HepG2 (cell line): ENCODE measurements around the gene TMEM218. TPM values are rescaled to one million over a fixed set of nuclear protein-coding genes. Genes with fewer than 3 reads are reported as not detected.

Experiments used
- ATAC-seq: fragments of 200-7000 bp; cut with Tn5 transposase; 3 replicates; pipeline ENCODE4 v1.9.1; 2020; ENCODE audit warnings: mild to moderate bottlenecking, moderate library complexity
- BruUV-seq: library from RNA; stranded (reverse); fragments of 400-500 nt; replicated peaks from 2 replicates; lab custom pipeline; 2021; lab: Mats Ljungman, UMichigan
- CTCF ChIA-PET: fragments of 300-600 bp; formaldehyde crosslinking; extraction: SDS; loops from one replicate; lab custom pipeline; 2021; ENCODE audit warnings: low total read pairs, inconsistent platforms, low intra/inter-chr PET ratio; lab: Yijun Ruan, JAX
- POLR2A ChIA-PET: fragments of 350-600 bp; sonication (Branson Sonifier 250); formaldehyde crosslinking; loops from one replicate; lab custom pipeline; 2020; ENCODE audit warnings: antibody characterized with exemption, inconsistent platforms; lab: Yijun Ruan, JAX
- DNase-seq: peaks from one replicate; pipeline ENCODE4 v3.0.0-alpha.2; 2015; ENCODE audit warnings: low spot score
- FAIRE-seq: peaks from 3 replicates; lab custom pipeline; 2011; peaks lifted over from hg19 to GRCh38; lab: Jason Lieb, UNC
- H2AFZ ChIP-seq: one replicate; pipeline ENCODE4 v1.6.1; 2011; ENCODE audit warnings: low read length, inconsistent platforms
- H3K27ac ChIP-seq: fragments of 300-600 bp; 3 replicates; pipeline ENCODE4 v1.8.0; 2011; ENCODE audit warnings: mixed run types, mild to moderate bottlenecking, mixed read lengths, low read length, inconsistent platforms; ENCODE audit not compliant: insufficient read depth; ENCODE audit errors: extremely low read length
- H3K27me3 ChIP-seq, 2 experiments: fragments of 200-600 bp in 1 of 2; 2 replicates in 1 of 2; 3 replicates in 1 of 2; pipeline versions ENCODE4 v1.6.0 to v1.8.0; 2011; ENCODE audit warnings: low read length in 2 of 2, mild to moderate bottlenecking in 2 of 2, moderate library complexity in 2 of 2, inconsistent platforms in 1 of 2; ENCODE audit not compliant: insufficient read depth in 2 of 2, control insufficient read depth in 1 of 2
- H3K36me3 ChIP-seq, 2 experiments: fragments of 200-600 bp in 1 of 2; replicated peaks in 1 of 2; 2 replicates in 1 of 2; 3 replicates in 1 of 2; pipeline versions ENCODE4 v1.5.1 to v1.8.0; 2011; ENCODE audit warnings: low read length in 2 of 2, inconsistent platforms in 1 of 2; ENCODE audit not compliant: insufficient read depth in 2 of 2, control insufficient read depth in 1 of 2
- H3K4me1 ChIP-seq: 2 replicates; pipeline ENCODE4 v1.5.1; 2012; ENCODE audit warnings: low read length, inconsistent platforms; ENCODE audit not compliant: insufficient read depth
- H3K4me2 ChIP-seq: 2 replicates; pipeline ENCODE4 v1.6.0; 2011; ENCODE audit warnings: low read depth, low read length, inconsistent platforms
- H3K4me3 ChIP-seq, 3 experiments: fragments of 200-600 bp in 1 of 3; sonication (generic), shearing (Covaris generic) in 1 of 3; replicated peaks in 1 of 3; 2 replicates each; pipeline ENCODE4 v1.5.1; 2011 to 2016; ENCODE audit warnings: low read length in 3 of 3, inconsistent platforms in 2 of 3, low read depth in 2 of 3, mild to moderate bottlenecking in 2 of 3, control low read depth in 1 of 3, mixed read lengths in 1 of 3; ENCODE audit not compliant: insufficient read depth in 1 of 3
- H3K79me2 ChIP-seq: one replicate; pipeline ENCODE4 v1.6.1; 2011; ENCODE audit warnings: low read length, inconsistent platforms; ENCODE audit not compliant: insufficient read depth
- H3K9ac ChIP-seq: 2 replicates; pipeline ENCODE4 v1.6.0; 2011; ENCODE audit warnings: mild to moderate bottlenecking, low read depth, low read length, inconsistent platforms; ENCODE audit not compliant: insufficient read depth
- H3K9me3 ChIP-seq: 2 replicates; pipeline ENCODE4 v1.5.1; 2012; ENCODE audit warnings: mild to moderate bottlenecking, low read length
- H4K20me1 ChIP-seq: 2 replicates; pipeline ENCODE4 v1.6.0; 2011; ENCODE audit warnings: inconsistent platforms, mild to moderate bottlenecking, low read length, moderate library complexity; ENCODE audit not compliant: insufficient read depth
- NFYC ChIP-seq: IDR thresholded peaks from 2 replicates; pipeline ENCODE4 v1.6.1; 2016; ENCODE audit warnings: missing genetic modification reagents, missing compliant biosample characterization
- U2AF1 ChIP-seq: fragments of 200-400 bp; formaldehyde crosslinking; optimal IDR thresholded peaks from 2 replicates; pipeline ENCODE3; 2017; ENCODE audit warnings: mild to moderate bottlenecking, low read depth, low read length
- ZIK1 ChIP-seq: sonication (generic); formaldehyde crosslinking; IDR thresholded peaks from 2 replicates; pipeline ENCODE4 v1.5.0; 2020; ENCODE audit warnings: mild to moderate bottlenecking, low read depth, missing genetic modification reagents, borderline replicate concordance
- ZMYM3 ChIP-seq: sonication (generic); formaldehyde crosslinking; IDR thresholded peaks from 2 replicates; pipeline ENCODE4 v1.5.1; 2020; ENCODE audit warnings: mild to moderate bottlenecking, missing genetic modification reagents
- ZNF326 ChIP-seq: sonication (generic); formaldehyde crosslinking; IDR thresholded peaks from 2 replicates; pipeline ENCODE4 v1.4.0; 2020; ENCODE audit warnings: missing genetic modification reagents, borderline replicate concordance
- ZNF615 ChIP-seq: sonication (generic); formaldehyde crosslinking; IDR thresholded peaks from 2 replicates; pipeline ENCODE4 v1.5.0; 2020; ENCODE audit warnings: mild to moderate bottlenecking, missing genetic modification reagents, borderline replicate concordance
- ZNF737 ChIP-seq: sonication (generic); formaldehyde crosslinking; IDR thresholded peaks from 2 replicates; pipeline ENCODE4 v1.5.0; 2020; ENCODE audit warnings: missing genetic modification reagents, mild to moderate bottlenecking, borderline replicate concordance
- ZNF83 ChIP-seq: sonication (generic); formaldehyde crosslinking; IDR thresholded peaks from 2 replicates; pipeline ENCODE4 v1.4.0; 2020; ENCODE audit warnings: missing genetic modification reagents, mild to moderate bottlenecking, borderline replicate concordance
- WGBS: methylation state at CpG from one replicate; pipeline ENCODE4 v1.1.6; 2017; ENCODE audit warnings: low lambda C conversion rate; 5-methylcytosine and 5-hydroxymethylcytosine counted together
- in situ Hi-C: cut with HindIII; loops from 2 replicates; pipeline ENCODE4 v1.10.0; 2017; ENCODE audit warnings: low pct_unique_long_range_greater_than_20kb; ENCODE audit not compliant: extremely low pct_ligation_motif_present
- intact Hi-C: fragments of 100-400 bp; cut with micrococcal nuclease; formaldehyde crosslinking; loops from one replicate; pipeline ENCODE4 v1.10.0; 2022; ENCODE audit not compliant: unreplicated experiment
- polyA plus RNA-seq, 8 experiments: library from polyadenylated mRNA; depleted of rRNA in 3 of 8; stranded (reverse) in 7 of 8; unstranded in 1 of 8; fragments of >200 nt; fragmentation: Illumina TruSeq in 4 of 8; extraction: Trizol in 4 of 8; gene quantifications; 2 replicates each; pipeline versions ENCODE4 v1.2.1 to v1.2.3, GENCODE V29; 2011 to 2016; ENCODE audit warnings: low read depth in 4 of 8, missing spikeins in 1 of 8, mixed read lengths in 1 of 8; ENCODE audit not compliant: insufficient read depth in 1 of 8
- total RNA-seq, 5 experiments: library from RNA; depleted of rRNA; stranded (reverse); fragments of >200 nt; fragmentation: Illumina TruSeq; extraction: Trizol; gene quantifications; 2 replicates each; pipeline ENCODE4 v1.2.3, GENCODE V29; 2016; ENCODE audit warnings: low read depth in 1 of 5
- TF ChIP-seq, protein P1 (sequence below): IDR thresholded peaks from 2 replicates; pipeline ENCODE4 v1.6.1; 2016; ENCODE audit warnings: low read depth, borderline replicate concordance
- TF ChIP-seq, protein P2 (sequence below): sonication (generic); formaldehyde crosslinking; IDR thresholded peaks from 2 replicates; pipeline ENCODE4 v1.4.0; 2020; ENCODE audit warnings: missing genetic modification reagents

Gene TMEM218
- total and polyA plus RNA-seq, 2 of the 13 experiments (the other 11 are each of a cell fraction or from before 2014, with no cell fraction given), result 11.8 to 14.0 TPM

DNA sequence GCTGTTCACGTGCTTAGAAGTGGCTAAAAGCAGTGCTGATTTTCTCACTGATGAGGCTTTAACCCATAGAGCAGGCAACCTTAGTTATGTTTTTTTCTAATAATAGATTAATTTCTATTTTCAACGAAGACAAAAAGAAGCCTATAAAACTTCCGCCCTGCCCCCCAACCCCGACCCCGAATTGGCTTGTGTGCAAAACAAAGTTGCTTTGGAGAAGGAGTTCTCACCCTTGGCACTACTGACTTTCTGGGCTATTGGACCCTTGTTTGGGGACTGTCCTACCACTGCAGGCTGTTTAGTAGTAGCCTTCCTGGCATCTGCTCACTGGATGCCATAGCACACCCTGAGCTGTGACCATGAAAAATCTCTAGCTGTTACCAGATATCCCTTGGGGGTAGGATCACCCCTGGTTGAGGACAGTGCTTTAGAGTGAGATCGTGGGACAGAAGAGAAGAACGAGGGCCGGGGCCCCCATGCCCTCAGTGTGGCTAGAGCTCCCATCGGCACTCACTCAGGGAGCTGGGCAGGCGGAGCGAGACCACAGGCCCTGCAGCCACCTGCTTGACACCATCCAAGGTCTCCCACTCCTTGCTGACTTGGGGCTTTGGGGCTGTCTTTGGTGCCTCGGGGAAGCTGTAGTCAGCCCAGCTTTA, 31.4 kb downstream of the TMEM218 start:
- no peaks in the 10 kb centered on the region for H4K20me1 ChIP-seq
- BruUV-seq, result no TSS peak
- H2AFZ ChIP-seq, result no peak overlapping the region
- no peak overlapping the region for H3K4me3 ChIP-seq
- in situ Hi-C loops (no loop called here), intact Hi-C loops (no loop called here)
- H3K4me1 ChIP-seq, result peaks cover 30% of the 10 kb centered on the region
- no peak for FAIRE-seq
- H3K36me3 ChIP-seq, result no peaks in the 10 kb centered on the region
- H3K9me3 ChIP-seq, result no peaks in the 10 kb centered on the region
- no peaks in the 10 kb centered on the region for H3K79me2 ChIP-seq
- TF ChIP-seq ZNF83 (CRISPR knock-in tag) (no peak), NFYC (CRISPR knock-in tag) (no peak), ZMYM3 (CRISPR knock-in tag) (no peak), ZNF326 (CRISPR knock-in tag) (no peak), ZIK1 (CRISPR knock-in tag) (no peak), ZNF737 (CRISPR knock-in tag) (no peak), ZNF615 (CRISPR knock-in tag) (no peak), U2AF1 (no peak)
- TF ChIP-seq, protein P1, sequence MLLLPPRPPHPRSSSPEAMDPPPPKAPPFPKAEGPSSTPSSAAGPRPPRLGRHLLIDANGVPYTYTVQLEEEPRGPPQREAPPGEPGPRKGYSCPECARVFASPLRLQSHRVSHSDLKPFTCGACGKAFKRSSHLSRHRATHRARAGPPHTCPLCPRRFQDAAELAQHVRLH (CRISPR knock-in tag), result no peak
- TF ChIP-seq, protein P2, sequence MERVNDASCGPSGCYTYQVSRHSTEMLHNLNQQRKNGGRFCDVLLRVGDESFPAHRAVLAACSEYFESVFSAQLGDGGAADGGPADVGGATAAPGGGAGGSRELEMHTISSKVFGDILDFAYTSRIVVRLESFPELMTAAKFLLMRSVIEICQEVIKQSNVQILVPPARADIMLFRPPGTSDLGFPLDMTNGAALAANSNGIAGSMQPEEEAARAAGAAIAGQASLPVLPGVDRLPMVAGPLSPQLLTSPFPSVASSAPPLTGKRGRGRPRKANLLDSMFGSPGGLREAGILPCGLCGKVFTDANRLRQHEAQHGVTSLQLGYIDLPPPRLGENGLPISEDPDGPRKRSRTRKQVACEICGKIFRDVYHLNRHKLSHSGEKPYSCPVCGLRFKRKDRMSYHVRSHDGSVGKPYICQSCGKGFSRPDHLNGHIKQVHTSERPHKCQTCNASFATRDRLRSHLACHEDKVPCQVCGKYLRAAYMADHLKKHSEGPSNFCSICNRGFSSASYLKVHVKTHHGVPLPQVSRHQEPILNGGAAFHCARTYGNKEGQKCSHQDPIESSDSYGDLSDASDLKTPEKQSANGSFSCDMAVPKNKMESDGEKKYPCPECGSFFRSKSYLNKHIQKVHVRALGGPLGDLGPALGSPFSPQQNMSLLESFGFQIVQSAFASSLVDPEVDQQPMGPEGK (CRISPR knock-in tag), result no peak
- whole genome bisulfite sequencing, result 68% methylated on average over 7 of the region's 12 CpGs
- ChIA-PET CTCF (no interaction called here), POLR2A (no interaction called here)
- no peak for DNase-seq
- no peak overlapping the region for H3K9ac ChIP-seq
- H3K4me2 ChIP-seq, result no peak overlapping the region
- no peak overlapping the region for H3K27ac ChIP-seq
- no peak for ATAC-seq
- H3K27me3 ChIP-seq, result no peaks in the 10 kb centered on the region
